ENCODE data around the gene ORAI3.

DNA sequence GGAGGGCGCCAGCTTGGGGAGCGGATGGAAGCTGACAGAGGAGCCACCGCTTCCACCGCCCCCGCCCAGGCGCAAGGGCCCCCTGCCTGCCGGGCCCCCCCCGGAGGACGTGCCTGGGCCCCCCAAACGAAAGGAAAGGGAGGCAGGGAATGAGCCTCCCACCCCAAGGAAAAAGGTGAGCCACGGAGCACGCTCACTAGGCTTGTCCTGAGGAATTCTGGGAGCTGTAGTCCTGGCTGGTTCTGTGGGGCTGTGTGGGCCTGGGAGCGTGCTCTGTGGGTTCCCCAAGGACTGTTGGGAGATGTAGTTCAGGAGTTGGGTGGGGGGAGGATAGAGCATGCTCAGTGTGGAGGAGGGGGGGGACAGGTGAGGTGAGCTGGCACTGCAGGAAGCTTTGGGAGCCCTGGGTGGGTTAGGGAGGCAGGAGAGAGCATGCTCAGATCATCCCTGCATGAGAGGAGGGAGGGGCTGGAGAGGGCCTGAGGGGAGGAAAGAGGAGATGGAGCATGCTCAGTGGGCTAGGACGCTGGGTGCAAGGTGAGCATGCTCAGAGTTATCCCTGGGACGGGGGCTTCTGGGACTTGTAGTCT, 21.0 kb upstream of the ORAI3 start:
- TF ChIP-seq, protein P1, sequence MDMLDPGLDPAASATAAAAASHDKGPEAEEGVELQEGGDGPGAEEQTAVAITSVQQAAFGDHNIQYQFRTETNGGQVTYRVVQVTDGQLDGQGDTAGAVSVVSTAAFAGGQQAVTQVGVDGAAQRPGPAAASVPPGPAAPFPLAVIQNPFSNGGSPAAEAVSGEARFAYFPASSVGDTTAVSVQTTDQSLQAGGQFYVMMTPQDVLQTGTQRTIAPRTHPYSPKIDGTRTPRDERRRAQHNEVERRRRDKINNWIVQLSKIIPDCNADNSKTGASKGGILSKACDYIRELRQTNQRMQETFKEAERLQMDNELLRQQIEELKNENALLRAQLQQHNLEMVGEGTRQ (IDR thresholded peaks at IDR 0.05), result no peak
- TF ChIP-seq KDM1A (IDR thresholded peaks at IDR 0.05; ENCODE audit: low read depth) (no peak), PBX3 (IDR thresholded peaks at IDR 0.05) (no peak), POLR2A (IDR thresholded peaks at IDR 0.05; ENCODE audit: low read length) (no peak), RFX5 (IDR thresholded peaks at IDR 0.05) (no peak), ESRRA (IDR thresholded peaks at IDR 0.05; ENCODE audit: borderline replicate concordance, low read length) (no peak), SMC3 (IDR thresholded peaks at IDR 0.05) (no peak), CHD2 (IDR thresholded peaks at IDR 0.05; ENCODE audit: low read length, partially characterized antibody) (no peak), NR3C1 (IDR thresholded peaks at IDR 0.05) (no peak), EHMT2 (IDR thresholded peaks at IDR 0.05; ENCODE audit: low read depth) (no peak)
- TF ChIP-seq, protein P2, sequence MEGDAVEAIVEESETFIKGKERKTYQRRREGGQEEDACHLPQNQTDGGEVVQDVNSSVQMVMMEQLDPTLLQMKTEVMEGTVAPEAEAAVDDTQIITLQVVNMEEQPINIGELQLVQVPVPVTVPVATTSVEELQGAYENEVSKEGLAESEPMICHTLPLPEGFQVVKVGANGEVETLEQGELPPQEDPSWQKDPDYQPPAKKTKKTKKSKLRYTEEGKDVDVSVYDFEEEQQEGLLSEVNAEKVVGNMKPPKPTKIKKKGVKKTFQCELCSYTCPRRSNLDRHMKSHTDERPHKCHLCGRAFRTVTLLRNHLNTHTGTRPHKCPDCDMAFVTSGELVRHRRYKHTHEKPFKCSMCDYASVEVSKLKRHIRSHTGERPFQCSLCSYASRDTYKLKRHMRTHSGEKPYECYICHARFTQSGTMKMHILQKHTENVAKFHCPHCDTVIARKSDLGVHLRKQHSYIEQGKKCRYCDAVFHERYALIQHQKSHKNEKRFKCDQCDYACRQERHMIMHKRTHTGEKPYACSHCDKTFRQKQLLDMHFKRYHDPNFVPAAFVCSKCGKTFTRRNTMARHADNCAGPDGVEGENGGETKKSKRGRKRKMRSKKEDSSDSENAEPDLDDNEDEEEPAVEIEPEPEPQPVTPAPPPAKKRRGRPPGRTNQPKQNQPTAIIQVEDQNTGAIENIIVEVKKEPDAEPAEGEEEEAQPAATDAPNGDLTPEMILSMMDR (IDR thresholded peaks at IDR 0.05), result no peak
- TF ChIP-seq, protein P3, sequence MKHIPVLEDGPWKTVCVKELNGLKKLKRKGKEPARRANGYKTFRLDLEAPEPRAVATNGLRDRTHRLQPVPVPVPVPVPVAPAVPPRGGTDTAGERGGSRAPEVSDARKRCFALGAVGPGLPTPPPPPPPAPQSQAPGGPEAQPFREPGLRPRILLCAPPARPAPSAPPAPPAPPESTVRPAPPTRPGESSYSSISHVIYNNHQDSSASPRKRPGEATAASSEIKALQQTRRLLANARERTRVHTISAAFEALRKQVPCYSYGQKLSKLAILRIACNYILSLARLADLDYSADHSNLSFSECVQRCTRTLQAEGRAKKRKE (CRISPR knock-in tag; IDR thresholded peaks at IDR 0.05; ENCODE audit: low read depth), result no peak
